HG02884 (cell line): ENCODE measurements around the gene FLT4.
A peak's percentile ranks its signal among the peaks of the same experiment; 100 is the strongest.
"Not testable (repeated sequence)": the region's sequence is repeated elsewhere in the genome, so short reads cannot be mapped to it uniquely, and the experiment has no call there.

ENCODE experiments used
- ATAC-seq: cut with Tn5 transposase; IDR thresholded peaks from one replicate; pipeline ENCODE4 v1.9.1; 2021; ENCODE audit warnings: mild to moderate bottlenecking, moderate library complexity; ENCODE audit not compliant: unreplicated experiment

The FLT4 gene

DNA sequence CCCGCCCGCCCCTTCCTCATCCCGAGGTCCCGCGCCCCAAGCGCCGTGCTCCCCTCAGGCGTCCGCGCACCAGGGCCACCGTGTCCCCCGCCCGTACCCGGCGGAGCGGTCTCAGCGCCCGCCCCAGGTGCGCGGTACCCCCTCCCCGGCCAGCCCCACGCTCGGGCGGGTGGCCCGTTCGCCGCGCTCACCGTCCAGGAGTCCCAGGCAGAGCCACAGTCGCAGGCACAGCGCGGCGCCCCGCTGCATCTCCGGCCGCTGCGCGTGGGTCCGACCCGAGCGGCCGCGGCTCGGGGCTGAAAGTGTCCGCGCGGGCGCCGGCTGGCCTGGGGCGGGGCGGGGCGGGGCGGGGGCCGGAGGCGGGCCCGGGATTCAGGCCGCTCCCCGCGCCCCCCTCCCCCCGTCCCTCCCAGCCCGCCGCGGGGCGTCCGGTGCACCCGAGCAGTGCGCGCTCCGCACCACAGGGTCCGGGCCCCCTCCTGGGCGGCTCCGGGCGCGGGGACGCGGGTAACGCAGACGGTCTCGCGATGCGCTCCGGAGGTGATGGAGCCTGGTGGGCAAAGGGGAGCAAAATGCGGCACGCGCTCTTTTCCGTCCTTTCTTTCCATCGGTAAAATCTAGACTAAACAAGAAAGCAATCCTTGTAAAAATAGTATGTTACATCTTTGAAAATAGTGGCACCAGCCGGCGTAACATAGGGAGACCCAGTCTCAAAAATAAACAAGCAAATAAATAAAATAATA lies at the start of gene FLT4:
FLT4 (minus strand) TSS at position 304 of the 743 bp plus-strand sequence; CDS start at position 249, 55 bp downstream.
- no peak for ATAC-seq

DNA sequence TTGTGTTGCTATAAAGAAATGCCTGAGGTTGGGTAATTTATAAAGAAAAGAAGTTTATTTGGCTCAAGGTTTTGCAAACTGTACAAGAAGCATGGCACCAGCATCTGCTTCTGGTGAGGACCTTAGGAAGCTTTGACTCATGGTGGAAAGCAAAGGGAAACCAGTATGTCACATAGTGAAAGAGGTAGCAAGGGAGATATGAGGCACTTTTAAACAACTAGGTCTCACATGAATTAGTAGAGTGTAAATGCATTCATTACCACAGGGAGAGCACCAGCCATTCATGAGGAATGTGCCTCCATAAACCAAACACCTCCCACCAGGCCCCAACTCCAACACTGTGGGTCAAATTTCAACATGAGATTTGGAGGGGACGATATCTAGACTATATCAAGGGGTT lies 49.6 kb upstream of the FLT4 start:
- ATAC-seq, result no peak

DNA sequence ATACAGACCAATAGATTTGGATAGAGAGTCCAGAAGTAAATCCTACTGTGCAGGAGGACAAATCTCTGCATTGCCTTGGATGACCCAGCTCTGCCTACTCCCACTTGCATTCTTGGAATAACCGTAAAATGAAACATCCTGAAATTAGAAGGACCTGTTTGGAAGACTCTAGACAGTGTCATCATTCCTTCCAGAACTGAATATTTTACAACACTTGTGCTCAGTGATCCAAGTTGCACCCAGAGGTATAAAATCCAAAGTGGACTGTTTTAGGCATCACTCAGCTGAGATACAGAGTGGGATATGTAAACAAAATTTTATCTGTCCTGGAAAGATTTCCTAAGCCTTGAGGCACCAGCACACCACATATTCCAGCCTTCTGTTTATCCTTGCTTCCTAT lies 46.7 kb upstream of the FLT4 start:
- no peak for ATAC-seq

DNA sequence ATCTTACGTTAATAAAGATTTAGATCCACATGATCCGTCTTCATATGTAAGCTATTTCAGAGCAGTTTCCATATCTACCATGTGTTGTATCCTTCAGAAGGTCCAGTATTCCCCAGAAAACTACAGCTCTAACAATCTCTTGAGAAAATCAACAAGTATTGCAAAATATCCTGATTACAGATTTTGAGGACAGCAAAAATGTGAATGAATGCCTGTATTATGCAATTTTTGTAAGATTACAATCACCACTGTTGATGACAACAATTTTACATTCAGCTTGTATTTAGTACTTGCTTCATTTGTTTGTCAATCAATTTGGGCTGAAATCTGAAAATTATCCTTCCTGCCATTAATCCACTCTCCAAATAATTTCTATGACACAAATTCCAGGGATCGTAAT lies 43.0 kb upstream of the FLT4 start:
- ATAC-seq, result no peak

DNA sequence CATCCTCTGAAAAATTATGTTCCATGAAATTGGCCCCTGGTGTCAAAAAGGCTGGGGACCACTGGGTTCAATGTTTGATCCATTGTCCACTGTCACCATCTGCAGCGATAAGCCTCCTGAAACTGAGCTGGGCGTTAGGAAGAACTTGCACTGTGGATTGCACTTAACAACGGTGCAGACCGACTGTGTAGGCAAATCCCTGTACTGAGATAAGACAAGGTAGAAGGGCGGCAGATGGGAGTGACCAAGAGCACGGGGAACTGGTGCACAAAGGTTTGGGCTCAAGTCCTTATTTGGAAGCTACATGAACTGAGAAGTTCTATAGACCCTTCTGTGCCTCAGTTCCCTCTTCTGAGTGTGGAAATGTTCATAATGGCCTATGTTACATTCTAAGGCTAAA lies 41.6 kb upstream of the FLT4 start:
- ATAC-seq, result no peak

DNA sequence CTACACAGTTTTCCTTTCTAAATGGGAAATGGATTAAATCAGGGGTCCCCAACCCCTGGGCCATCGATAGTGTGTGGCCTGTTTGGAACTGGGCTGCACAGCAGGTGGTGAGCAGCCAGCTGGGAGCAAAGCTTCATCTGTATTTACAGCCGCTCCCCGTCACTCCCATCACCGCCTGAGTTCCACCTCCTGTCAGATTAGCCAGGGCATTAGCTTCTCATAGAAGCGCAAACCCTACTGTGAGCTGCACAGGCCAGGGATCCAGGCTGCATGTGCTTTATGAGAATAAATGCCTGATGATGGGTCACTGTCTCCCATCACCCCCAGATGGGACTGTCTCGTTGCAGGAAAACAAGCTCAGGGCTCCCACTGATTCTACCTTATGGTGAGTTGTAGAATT lies 41.2 kb upstream of the FLT4 start:
- ATAC-seq, result no peak

DNA sequence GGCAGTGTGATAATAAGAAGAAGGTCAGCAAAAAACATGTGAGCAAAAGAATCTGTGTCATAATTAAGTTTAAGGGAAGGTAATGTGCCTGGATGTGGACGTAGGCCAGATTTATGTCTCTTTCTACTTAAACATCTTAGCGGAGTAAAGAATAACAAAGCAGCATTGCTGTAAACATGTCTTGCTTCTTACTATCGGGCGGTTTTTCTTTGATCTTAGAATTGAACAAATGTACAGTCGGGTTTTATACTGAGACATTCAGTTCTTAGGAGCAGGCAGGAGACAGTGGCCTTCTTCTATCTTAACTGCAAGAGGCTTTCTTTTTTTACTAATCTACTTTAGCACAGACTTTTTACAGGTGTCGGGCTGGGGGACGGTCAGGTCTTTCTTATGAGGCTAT lies 40.4 kb upstream of the FLT4 start:
- no peak for ATAC-seq

DNA sequence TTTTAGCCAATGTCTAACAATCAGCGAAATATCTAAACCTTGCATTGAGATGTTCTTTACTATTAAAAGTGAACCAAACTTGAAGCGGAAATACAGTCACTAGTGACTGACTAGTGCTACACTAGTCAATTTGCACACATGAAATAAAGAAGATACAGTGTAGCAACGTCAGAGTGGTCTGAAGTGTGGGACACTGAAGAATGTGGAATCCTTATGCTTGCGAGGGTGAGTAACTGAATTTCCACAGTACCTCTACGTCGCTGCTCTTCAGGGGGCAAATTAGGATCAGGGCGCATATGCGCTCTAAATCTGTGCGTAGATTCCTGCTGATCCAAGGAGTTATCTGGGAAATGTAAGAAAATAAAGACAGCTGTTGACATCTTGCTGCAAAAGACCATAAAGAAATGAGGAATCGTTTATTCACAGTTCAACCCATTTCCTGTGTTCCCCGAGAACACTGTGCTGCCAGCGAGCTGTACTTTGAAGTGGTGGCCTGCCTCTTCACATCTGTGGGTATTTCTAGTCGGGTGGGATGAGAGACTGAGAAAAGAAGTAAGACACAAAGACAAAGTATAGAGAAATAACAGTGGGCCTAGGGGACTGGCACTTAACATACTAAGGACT lies 39.8 kb upstream of the FLT4 start:
- ATAC-seq, result no peak

DNA sequence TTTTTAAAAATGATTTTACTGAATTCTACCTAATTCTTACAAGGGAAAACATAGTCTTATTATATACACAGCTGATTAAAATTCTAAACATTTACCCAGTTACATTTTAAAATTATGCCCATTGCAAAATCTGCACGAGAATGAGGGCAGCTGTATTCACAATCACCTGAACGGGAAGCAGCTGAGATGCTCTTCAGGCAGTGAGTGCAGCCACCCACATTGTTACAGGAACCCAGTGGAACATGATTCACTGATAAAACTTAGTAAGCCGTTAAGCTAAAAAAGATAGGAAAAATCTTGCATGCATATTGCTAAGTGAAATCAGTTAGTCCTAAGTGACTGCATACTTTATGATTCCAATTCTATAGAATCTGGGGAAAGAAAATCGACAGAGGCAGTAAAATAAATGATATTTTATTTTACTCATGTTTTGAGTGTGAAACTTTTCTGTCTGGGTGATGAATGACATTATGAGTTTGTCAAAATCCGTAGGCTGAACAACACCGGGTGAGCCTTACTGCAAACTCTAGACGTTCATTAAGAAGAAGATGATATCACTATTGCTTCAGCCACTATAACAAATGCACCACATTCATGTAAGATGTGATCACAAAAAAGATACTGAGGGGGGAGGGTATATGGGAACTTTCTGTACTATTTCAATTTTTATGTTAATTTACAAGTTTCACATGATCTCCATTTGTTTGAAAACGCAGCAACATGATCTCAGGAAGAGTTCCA lies 39.1 kb upstream of the FLT4 start:
- no peak for ATAC-seq

DNA sequence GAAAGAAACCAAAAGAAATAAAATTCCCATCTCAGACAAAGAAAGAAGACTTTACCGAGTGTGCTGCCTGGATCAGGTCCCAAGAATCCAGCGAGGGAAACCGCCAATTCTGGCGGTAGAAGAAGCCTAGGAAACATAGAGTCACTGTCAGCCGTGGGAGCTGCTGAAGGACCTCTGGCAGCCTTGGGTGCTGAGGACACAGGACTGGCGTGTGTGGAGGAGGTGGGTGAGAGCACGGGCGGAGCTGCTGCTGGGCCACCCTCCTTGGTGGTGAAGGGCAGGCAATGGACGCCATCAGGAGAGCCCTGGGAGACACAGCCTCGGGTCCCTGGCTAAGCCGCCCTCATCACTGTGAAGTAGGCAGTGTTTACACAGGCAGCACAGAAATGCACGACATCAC lies 37.4 kb upstream of the FLT4 start:
- not testable (repeated sequence) for ATAC-seq

DNA sequence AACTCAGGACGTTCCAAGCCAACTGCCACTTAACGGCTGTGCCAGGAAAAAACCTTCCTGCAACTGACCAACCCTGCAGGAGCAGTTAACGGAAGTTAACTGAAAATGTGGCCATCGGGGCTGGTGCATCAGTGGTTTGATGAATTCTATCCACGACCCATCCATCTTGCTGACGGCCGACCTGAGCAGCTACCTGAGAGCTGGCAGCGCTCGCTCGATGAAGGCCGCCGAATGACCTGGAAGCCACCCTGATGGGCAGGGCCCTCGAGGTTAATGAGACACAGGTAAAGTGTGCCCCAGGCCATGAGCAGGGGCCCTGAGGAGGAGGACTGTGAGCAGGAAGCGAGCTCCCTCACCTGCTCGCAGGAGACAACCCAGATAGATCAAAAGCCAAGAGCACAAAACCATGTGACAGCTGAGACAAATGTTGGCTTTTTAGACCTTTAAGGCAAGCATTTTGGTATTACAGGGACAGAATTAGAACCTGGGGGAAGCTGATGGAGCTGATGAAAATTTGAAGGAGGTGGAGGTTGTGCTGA lies 35.3 kb upstream of the FLT4 start:
- no peak for ATAC-seq

DNA sequence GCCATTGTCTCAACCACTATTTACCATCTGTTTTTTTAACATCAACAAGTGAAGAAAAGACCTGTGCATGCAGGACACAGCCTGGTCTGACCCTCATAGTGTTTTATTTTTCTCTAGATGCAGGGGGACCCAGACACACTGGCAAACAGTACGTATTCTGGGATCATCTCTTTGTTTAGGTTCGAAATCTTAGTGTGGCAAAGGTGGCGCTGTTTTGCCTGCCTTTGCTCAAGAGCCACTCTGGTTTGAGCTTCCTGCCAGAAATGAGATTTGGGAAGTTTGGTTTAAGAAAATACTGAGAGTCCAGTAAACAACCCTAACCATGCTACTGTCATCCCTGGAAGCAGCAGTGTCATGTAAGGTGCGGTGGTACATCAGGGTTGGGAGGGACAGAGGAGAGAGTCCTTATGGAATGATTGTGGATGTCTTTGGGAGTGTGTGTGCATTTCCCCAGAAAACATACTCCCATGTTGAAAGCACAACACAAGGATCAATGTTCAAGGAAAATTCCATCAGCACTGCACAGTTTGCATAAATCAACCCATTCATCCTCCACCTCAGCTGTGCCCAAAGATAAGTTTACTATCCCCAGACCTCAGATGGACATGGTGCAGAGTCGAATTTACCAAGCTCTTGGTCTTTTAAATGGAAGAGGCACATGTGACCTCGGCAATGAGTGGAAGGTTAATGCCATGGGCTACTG lies 34.0 kb upstream of the FLT4 start:
- ATAC-seq, result no peak

DNA sequence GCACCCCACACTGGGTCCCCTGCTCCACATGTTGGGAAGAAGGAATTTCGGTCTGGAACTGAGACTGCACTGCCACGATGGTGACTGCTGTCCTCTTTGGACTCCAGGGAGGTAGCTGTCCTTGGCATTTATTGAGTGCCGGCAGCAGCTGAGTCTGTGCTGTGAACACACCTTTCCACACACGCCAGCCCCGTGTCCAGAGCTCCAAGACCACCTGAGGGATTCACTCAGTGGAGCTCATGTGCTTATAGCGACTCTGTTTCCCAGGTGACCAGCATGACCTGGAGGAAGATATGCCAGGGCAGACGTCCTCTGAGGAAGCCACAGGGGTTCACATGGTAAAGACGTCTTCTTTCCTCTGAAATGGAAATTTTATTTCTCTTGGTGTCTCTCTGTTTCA lies 33.2 kb upstream of the FLT4 start:
- ATAC-seq, result no peak

DNA sequence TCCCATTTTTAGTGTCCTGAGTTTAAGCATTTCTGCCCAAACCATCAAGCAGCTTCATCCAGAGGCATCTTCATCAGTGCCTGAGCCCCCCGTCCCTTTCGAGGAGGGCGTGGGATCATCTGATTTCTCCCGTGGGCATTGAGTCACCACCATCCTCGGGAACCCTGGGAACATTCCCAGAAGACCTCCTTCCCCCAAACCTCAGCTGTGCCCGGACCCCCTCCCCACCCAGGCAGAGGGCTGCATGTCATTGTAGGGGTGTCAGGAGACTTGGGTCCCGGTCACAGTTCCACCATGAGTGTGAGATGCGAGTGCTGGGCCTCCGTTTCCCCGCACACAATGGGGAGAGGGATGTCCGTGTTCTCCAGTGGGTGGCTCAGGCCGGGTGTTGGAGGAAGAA lies 32.6 kb upstream of the FLT4 start:
- not testable (repeated sequence) for ATAC-seq

DNA sequence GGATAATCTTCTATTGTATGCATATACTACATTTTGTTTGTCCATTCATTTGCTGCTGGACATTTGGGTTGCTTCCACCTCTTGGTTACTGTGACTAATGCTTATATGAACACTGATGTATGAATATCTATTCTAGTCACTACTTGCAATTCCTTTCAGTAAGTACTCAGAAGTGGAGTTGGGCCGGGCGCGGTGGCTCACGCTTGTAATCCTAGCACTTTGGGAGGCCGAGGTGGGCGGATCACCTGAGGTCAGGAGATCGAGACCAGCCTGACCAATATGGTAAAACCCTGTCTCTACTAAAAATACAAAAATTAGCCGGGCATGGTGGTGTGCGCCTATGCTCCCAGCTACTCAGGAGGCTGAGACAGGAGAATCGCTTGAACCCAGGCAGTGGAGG lies 28.9 kb upstream of the FLT4 start:
- not testable (repeated sequence) for ATAC-seq

DNA sequence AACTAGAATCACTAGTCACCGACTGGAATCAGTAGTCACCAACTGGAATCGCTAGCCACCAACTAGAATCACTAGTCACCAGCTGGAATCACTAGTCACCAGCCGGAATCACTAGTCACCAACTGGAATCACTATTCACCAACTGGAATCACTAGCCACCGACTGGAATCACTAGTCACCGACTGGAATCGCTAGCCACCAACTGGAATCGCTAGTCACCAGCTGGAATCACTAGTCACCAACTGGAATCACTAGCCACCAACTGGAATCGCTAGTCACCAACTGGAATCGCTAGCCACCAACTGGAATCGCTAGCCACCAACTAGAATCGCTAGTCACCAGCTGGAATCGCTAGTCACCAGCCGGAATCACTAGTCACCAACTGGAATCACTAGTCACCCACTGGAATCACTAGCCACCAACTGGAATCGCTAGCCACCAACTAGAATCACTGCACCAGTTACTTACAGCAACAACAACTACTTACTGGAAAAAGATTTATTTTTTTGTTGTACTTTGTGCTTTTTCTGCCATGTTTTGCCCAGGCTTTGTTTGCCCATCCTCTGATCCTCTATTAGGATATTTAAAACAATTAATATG lies 25.7 kb upstream of the FLT4 start:
- no peak for ATAC-seq

DNA sequence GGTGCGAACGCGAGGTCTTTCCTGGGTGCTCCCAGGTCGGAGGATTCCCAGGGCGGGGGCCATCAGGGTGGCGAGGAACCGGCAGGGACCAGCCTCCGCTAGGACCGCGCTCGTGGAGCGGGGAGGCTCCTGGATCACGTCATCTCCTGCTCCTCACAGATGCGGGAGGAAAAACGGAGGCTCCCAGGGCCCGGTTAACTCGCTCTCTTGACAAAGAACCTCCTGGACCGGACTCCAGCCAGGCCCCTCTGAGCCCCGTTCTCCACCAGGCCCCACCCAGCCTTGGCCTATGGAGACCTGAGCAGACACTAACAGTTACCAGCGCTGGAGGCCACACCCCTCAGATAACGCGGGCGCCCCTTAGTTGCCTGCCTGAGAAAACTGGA lies 24.7 kb upstream of the FLT4 start:
- peak; percentile 48 for ATAC-seq

DNA sequence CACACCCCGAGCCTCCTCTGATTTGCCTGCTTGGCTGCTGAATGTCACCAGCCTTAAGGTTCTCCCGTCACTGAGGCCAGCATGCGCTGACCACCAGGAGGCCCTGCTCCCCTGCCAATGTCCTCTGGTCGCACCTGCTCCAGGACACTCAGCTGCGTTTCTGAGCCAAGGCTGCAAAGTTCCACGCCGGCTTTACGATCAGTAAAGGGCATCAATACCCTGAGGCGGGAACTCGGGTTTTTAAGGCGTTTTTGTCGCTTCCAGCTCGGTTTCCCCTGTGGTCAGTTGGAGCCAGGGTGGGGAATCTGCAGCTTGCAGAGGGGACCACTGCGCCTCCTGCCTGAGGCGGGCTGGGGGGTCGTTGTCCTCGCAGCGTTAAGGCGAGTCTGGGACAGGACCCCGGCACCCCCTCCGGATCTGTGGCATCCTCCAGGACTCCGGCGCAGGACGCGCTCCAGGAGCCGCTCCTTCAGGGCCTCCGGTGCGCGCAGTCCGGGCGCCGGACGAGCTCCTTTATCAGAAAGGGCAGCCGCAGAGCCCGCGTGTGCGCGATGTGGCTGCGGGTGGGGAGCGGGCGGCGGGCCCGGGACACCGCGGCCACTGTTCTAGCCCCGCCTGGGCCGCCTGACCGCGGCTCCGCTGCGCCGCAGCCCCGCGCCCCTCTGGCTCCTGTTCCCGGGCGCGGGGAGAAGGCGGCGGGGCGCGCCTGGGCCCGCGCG lies 24.1 kb upstream of the FLT4 start:
- no peak for ATAC-seq

DNA sequence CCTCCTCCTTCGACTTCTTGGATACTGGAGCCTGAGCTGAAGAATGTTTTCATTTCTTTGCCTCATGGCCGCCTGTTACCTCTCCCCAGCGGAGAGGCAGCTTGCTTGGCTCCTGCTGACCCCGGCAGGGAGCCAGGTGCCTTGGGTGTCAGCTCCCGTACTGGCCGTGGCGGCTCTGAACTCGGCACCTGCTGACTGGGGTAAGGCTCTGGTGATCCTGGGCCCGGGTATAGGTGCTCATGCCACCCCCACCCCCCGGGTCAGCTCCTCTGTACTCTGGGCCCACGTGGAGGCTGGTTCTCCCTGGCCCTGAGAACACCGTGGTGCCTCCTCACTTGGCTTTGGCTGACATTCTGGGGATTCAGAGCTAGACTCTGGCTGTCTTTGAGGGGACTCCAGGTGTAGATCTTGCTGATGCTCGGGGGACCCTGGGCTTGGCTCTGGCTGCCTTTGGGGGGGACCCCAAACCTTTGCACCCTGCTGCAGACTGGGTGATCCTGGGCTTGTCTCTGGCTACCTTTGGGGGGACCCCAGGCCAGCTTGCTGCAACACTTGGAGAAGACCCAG lies 22.6 kb upstream of the FLT4 start:
- ATAC-seq, result not testable (repeated sequence)
